ENCODE data around the gene AATK. TPM values are rescaled to one million over a fixed set of nuclear protein-coding genes. Genes with fewer than 3 reads are reported as not detected.

The AATK gene
- total RNA-seq, 1 donor from 2014 or later: 7.7 TPM

GRCh38 chr17:81097943-81098308 is 68.1 kb downstream of the AATK start:
- Mint-ChIP-seq H3K27ac (ENCODE audit: unreplicated experiment) (no peak overlapping the region), H3K27me3 (ENCODE audit: unreplicated experiment) (peaks cover 11% of the 10 kb centered on the region), H3K4me1 (ENCODE audit: unreplicated experiment) (peaks cover 9% of the 10 kb centered on the region), H3K9me3 (ENCODE audit: unreplicated experiment) (no peaks in the 10 kb centered on the region), H3K4me3 (ENCODE audit: unreplicated experiment) (no peak overlapping the region), H3K36me3 (ENCODE audit: low read depth, unreplicated experiment) (peaks cover 7% of the 10 kb centered on the region)
- TF ChIP-seq CTCF (IDR thresholded peaks at IDR 0.05; ENCODE audit: unreplicated experiment): no peak
- DNase-seq (ENCODE audit: low spot score): no peak

- Mint-ChIP-seq H3K9me3 (ENCODE audit: unreplicated experiment) (no peaks in the 10 kb centered on the region), H3K27me3 (ENCODE audit: unreplicated experiment) (peaks cover 11% of the 10 kb centered on the region), H3K27ac (ENCODE audit: unreplicated experiment) (no peak overlapping the region), H3K36me3 (ENCODE audit: low read depth, unreplicated experiment) (peaks cover 7% of the 10 kb centered on the region), H3K4me1 (ENCODE audit: unreplicated experiment) (peaks cover 9% of the 10 kb centered on the region), H3K4me3 (ENCODE audit: unreplicated experiment) (no peak overlapping the region)
- peak; percentile 43 for TF ChIP-seq CTCF (IDR thresholded peaks at IDR 0.05; ENCODE audit: unreplicated experiment)
- peak; percentile 78 for DNase-seq (ENCODE audit: low spot score)
Observed at GRCh38 chr17:81097134-81097942, 68.7 kb downstream of the AATK start.

- H3K4me1 Mint-ChIP-seq (ENCODE audit: unreplicated experiment): peaks cover 9% of the 10 kb centered on the region
- no peaks in the 10 kb centered on the region for H3K9me3 Mint-ChIP-seq (ENCODE audit: unreplicated experiment)
- DNase-seq (ENCODE audit: low spot score): no peak
- no peak for TF ChIP-seq CTCF (IDR thresholded peaks at IDR 0.05; ENCODE audit: unreplicated experiment)
- H3K27ac Mint-ChIP-seq (ENCODE audit: unreplicated experiment): no peak overlapping the region
- H3K27me3 Mint-ChIP-seq (ENCODE audit: unreplicated experiment): peaks cover 11% of the 10 kb centered on the region
- no peak overlapping the region for H3K4me3 Mint-ChIP-seq (ENCODE audit: unreplicated experiment)
- H3K36me3 Mint-ChIP-seq (ENCODE audit: low read depth, unreplicated experiment): peaks cover 7% of the 10 kb centered on the region
Observed at GRCh38 chr17:81096741-81097133, 69.3 kb downstream of the AATK start.

- peaks cover 7% of the 10 kb centered on the region for H3K36me3 Mint-ChIP-seq (ENCODE audit: low read depth, unreplicated experiment)
- DNase-seq (ENCODE audit: low spot score): no peak
- no peak overlapping the region for H3K27ac Mint-ChIP-seq (ENCODE audit: unreplicated experiment)
- TF ChIP-seq CTCF (IDR thresholded peaks at IDR 0.05; ENCODE audit: unreplicated experiment): no peak
- H3K27me3 Mint-ChIP-seq (ENCODE audit: unreplicated experiment): peaks cover 9% of the 10 kb centered on the region
- peaks cover 9% of the 10 kb centered on the region for H3K4me1 Mint-ChIP-seq (ENCODE audit: unreplicated experiment)
- H3K9me3 Mint-ChIP-seq (ENCODE audit: unreplicated experiment): no peaks in the 10 kb centered on the region
- peak overlapping the region; percentile 22 for H3K4me3 Mint-ChIP-seq (ENCODE audit: unreplicated experiment)
Observed at GRCh38 chr17:81095383-81095762, 70.6 kb downstream of the AATK start.
